ENCODE results near the gene HOXC6. TPM values are rescaled to one million over a fixed set of nuclear protein-coding genes. Genes with fewer than 3 reads are reported as not detected.

Gene HOXC6
- polyA plus RNA-seq, 4 donors: 1.5 to 10.4 (median 1.9) TPM; not detected in 1

GRCh38 chr12:53999559-54000115 is 28.6 kb upstream of the HOXC6 start:
- no peak for FAIRE-seq
- DNase-seq: peak in 1 of 2 donors; percentile 45
- WGBS, 3 donors: 4 to 5% (median 4%) methylated on average over 35 of the region's 35 CpGs

DNA sequence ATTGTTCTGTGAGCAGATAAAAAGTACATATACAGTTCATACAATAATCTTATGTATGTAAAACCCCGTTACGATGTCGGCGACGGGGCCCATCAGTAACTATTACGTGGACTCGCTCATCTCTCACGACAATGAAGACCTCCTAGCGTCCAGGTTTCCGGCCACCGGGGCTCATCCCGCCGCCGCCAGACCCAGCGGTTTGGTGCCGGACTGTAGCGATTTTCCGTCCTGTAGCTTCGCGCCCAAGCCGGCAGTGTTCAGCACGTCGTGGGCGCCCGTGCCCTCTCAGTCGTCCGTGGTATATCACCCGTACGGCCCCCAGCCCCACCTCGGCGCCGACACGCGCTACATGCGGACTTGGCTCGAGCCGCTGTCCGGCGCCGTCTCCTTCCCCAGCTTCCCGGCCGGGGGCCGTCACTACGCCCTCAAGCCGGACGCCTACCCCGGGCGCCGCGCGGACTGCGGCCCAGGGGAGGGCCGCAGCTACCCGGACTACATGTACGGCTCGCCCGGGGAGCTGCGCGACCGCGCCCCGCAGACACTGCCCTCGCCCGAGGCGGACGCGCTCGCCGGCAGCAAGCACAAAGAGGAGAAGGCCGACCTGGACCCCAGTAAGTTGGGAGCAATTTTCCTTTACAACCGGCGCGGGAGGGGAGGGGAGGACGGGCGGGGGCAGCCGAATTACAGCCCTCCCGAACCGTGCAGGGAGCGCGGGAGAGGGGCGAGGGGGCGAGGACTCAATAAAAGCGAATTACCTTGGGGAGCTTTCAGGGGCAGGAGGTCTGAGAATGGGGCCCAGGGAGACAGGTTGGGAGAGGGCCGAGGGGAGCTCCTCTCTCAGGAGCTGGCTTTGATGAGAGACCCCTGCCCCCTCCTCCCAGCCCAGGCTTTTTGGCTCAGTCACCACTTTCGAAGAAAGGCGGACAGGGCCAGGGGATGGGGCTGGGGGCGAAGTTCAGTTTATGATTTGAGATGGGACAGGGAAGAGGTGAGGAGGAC is 27.8 kb upstream of the HOXC6 start, which contains the start of gene HOXC9:
TSS of gene HOXC9 (plus strand) at position 46 of the 999 bp plus-strand sequence. CDS start at position 74, 28 bp downstream.
- peaks cover 0 to 3% of the 10 kb centered on the region in 2 donors for H3K9me3 ChIP-seq (ENCODE audit: control insufficient read depth in 2 of 2, insufficient read depth in 1 of 2, low read depth in 1 of 2, low read length in 1 of 2)
- no peaks in the 10 kb centered on the region for H3K36me3 ChIP-seq (ENCODE audit: control insufficient read depth in 3 of 3, insufficient read depth in 2 of 3, low read depth in 1 of 3, low read length in 3 of 3)
- H3K4me1 ChIP-seq (ENCODE audit: control insufficient read depth in 3 of 3, insufficient read depth in 2 of 3, low read depth in 1 of 3, low read length in 2 of 3): peaks cover 0 to 16% (median 0%) of the 10 kb centered on the region in 3 donors
- FAIRE-seq (no peak), DNase-seq (no peak)
- peak within 1 kb of the TSS in 2 of 3 donors; percentile 4 to 30 for H3K4me3 ChIP-seq (ENCODE audit: low read depth in 1 of 3, low read length in 3 of 3)
- 3 to 5% (median 4%) methylated on average over 86 to 87 of the region's 87 CpGs for WGBS, 3 donors
- no peak within 1 kb of the TSS for H3K27ac ChIP-seq (ENCODE audit: low read depth in 1 of 3, low read length in 2 of 3)
- peaks cover 0 to 100% (median 81%) of the 10 kb centered on the region in 3 donors for H3K27me3 ChIP-seq (ENCODE audit: control insufficient read depth in 3 of 3, insufficient read depth in 3 of 3, low read length in 3 of 3)

More at GRCh38 chr12:53999559-54000115, 28.6 kb upstream of the HOXC6 start:
- H3K4me1 ChIP-seq (ENCODE audit: control insufficient read depth in 3 of 3, insufficient read depth in 2 of 3, low read depth in 1 of 3, low read length in 2 of 3): peaks cover under 1 to 23% (median 2%) of the 10 kb centered on the region in 3 donors
- H3K9me3 ChIP-seq (ENCODE audit: control insufficient read depth in 2 of 2, insufficient read depth in 1 of 2, low read depth in 1 of 2, low read length in 1 of 2): peaks cover 0 to 3% of the 10 kb centered on the region in 2 donors
- H3K27ac ChIP-seq (ENCODE audit: low read depth in 1 of 3, low read length in 2 of 3): no peak overlapping the region
- H3K4me3 ChIP-seq (ENCODE audit: low read depth in 1 of 3, low read length in 3 of 3): peak overlapping the region in 1 of 3 donors; percentile 30
- no peaks in the 10 kb centered on the region for H3K36me3 ChIP-seq (ENCODE audit: control insufficient read depth in 3 of 3, insufficient read depth in 2 of 3, low read depth in 1 of 3, low read length in 3 of 3)
- peaks cover 0 to 100% (median 78%) of the 10 kb centered on the region in 3 donors for H3K27me3 ChIP-seq (ENCODE audit: control insufficient read depth in 3 of 3, insufficient read depth in 3 of 3, low read length in 3 of 3)

DNA sequence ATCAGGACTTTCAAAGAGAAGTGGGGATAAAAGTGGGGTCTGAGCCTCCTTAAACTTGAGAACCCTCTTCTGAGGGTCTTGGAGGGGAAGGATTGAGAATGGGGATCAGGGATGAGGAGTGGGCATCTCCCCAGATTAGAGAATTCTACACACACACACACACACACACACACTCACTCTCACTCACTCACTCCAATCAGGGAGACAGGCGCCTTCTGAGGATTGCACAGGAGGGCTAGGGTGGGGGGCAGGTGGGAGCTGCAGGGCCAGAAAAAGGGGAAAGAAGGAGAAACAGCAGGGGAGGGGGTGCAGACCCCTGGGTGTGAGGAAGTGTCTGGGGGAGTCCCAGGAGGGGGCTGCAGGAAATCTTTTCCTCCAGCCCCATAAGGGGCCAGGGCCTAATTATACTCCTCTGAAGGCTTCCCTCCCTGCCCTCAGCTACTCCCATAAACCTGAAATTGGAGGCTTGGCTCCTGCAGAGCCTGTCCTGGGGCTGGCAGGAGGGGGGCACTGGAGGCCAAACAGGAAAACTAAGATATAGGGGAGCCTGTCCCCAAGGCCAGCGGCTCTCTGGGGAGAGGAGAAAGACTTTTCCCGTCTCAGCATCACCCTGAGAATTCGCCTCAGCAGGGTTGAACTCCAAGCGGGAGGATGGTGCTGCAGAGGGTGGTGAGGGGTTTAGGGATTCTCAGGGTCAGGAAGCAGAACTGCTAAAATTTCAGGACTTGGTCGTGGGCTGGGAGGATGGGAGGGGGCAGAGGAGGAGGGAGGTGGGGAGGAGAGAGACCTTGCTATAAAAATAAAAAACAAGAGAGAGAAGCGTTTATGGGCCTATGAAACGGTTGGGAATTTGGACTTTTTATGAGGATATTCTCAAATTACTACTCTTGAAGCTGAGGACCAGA is 26.7 kb upstream of the HOXC6 start:
- H3K36me3 ChIP-seq (ENCODE audit: control insufficient read depth in 3 of 3, insufficient read depth in 2 of 3, low read depth in 1 of 3, low read length in 3 of 3): no peaks in the 10 kb centered on the region
- WGBS, 3 donors: 11 to 22% (median 18%) methylated on average over 8 of the region's 8 CpGs

GRCh38 chr12:54002278-54002914 is 25.8 kb upstream of the HOXC6 start:
- Histone ChIP-seq H3K4me1 (ENCODE audit: control insufficient read depth in 3 of 3, insufficient read depth in 2 of 3, low read depth in 1 of 3, low read length in 2 of 3) (peaks cover 0 to 24% (median 0%) of the 10 kb centered on the region in 3 donors), H3K4me3 (ENCODE audit: low read depth in 1 of 3, low read length in 3 of 3) (no peak overlapping the region), H3K27me3 (ENCODE audit: control insufficient read depth in 3 of 3, insufficient read depth in 3 of 3, low read length in 3 of 3) (peaks cover 0 to 100% (median 82%) of the 10 kb centered on the region in 3 donors), H3K9me3 (ENCODE audit: control insufficient read depth in 2 of 2, insufficient read depth in 1 of 2, low read depth in 1 of 2, low read length in 1 of 2) (peaks cover 0 to 2% of the 10 kb centered on the region in 2 donors), H3K27ac (ENCODE audit: low read depth in 1 of 3, low read length in 2 of 3) (no peak overlapping the region), H3K36me3 (ENCODE audit: control insufficient read depth in 3 of 3, insufficient read depth in 2 of 3, low read depth in 1 of 3, low read length in 3 of 3) (no peaks in the 10 kb centered on the region)
- no peak for DNase-seq
- 16 to 18% (median 18%) methylated on average over 19 of the region's 19 CpGs for WGBS, 3 donors
- no peak for FAIRE-seq

More for the DNA sequence above, 26.7 kb upstream of the HOXC6 start:
- peaks cover 0 to 18% (median 0%) of the 10 kb centered on the region in 3 donors for H3K4me1 ChIP-seq (ENCODE audit: control insufficient read depth in 3 of 3, insufficient read depth in 2 of 3, low read depth in 1 of 3, low read length in 2 of 3)
- no peak overlapping the region for H3K4me3 ChIP-seq (ENCODE audit: low read depth in 1 of 3, low read length in 3 of 3)
- H3K9me3 ChIP-seq (ENCODE audit: control insufficient read depth in 2 of 2, insufficient read depth in 1 of 2, low read depth in 1 of 2, low read length in 1 of 2): peaks cover 0 to 2% of the 10 kb centered on the region in 2 donors
- no peak for FAIRE-seq
- DNase-seq: no peak
- H3K27ac ChIP-seq (ENCODE audit: low read depth in 1 of 3, low read length in 2 of 3): no peak overlapping the region
- H3K27me3 ChIP-seq (ENCODE audit: control insufficient read depth in 3 of 3, insufficient read depth in 3 of 3, low read length in 3 of 3): peaks cover 0 to 100% (median 82%) of the 10 kb centered on the region in 3 donors

GRCh38 chr12:54002915-54003389 is 25.3 kb upstream of the HOXC6 start:
- FAIRE-seq: no peak
- DNase-seq: no peak
- 15 to 28% (median 27%) methylated on average over 18 to 19 of the region's 19 CpGs for WGBS, 3 donors
- no peak overlapping the region for H3K27ac ChIP-seq (ENCODE audit: low read depth in 1 of 3, low read length in 2 of 3)
- H3K4me3 ChIP-seq (ENCODE audit: low read depth in 1 of 3, low read length in 3 of 3): no peak overlapping the region
- peaks cover 0 to 100% (median 81%) of the 10 kb centered on the region in 3 donors for H3K27me3 ChIP-seq (ENCODE audit: control insufficient read depth in 3 of 3, insufficient read depth in 3 of 3, low read length in 3 of 3)
- H3K36me3 ChIP-seq (ENCODE audit: control insufficient read depth in 3 of 3, insufficient read depth in 2 of 3, low read depth in 1 of 3, low read length in 3 of 3): no peaks in the 10 kb centered on the region
- H3K9me3 ChIP-seq (ENCODE audit: control insufficient read depth in 2 of 2, insufficient read depth in 1 of 2, low read depth in 1 of 2, low read length in 1 of 2): peaks cover 0 to 2% of the 10 kb centered on the region in 2 donors
- peaks cover 0 to 24% (median 0%) of the 10 kb centered on the region in 3 donors for H3K4me1 ChIP-seq (ENCODE audit: control insufficient read depth in 3 of 3, insufficient read depth in 2 of 3, low read depth in 1 of 3, low read length in 2 of 3)

DNA sequence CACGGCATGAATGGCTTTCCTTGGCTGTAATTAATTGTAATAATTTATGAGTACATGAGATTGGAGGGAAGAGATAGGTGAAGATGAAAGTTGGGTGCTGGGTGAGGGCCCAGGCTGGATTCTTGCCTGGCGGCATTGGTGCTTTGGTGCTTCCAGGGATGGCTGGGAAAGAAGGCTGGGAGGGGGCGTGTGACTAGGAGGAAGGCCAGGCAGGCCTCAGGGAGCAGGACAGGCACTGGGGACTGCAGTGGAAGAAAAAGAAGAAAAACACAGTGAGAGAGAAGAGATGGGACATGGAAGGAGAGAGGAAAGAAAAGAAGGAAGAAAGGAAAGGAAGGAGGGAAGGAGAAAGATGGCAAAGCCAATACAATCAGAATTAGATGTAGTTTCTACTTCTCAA is 24.6 kb upstream of the HOXC6 start:
- peaks cover 0 to 2% of the 10 kb centered on the region in 2 donors for H3K9me3 ChIP-seq (ENCODE audit: control insufficient read depth in 2 of 2, insufficient read depth in 1 of 2, low read depth in 1 of 2, low read length in 1 of 2)
- WGBS, 3 donors: 14 to 40% (median 28%) methylated on average over 3 of the region's 3 CpGs

GRCh38 chr12:54004063-54004840 is 24.0 kb upstream of the HOXC6 start:
- Histone ChIP-seq H3K4me1 (ENCODE audit: control insufficient read depth in 3 of 3, insufficient read depth in 2 of 3, low read depth in 1 of 3, low read length in 2 of 3) (peaks cover 0 to 26% (median 0%) of the 10 kb centered on the region in 3 donors), H3K36me3 (ENCODE audit: control insufficient read depth in 3 of 3, insufficient read depth in 2 of 3, low read depth in 1 of 3, low read length in 3 of 3) (no peaks in the 10 kb centered on the region), H3K27ac (ENCODE audit: low read depth in 1 of 3, low read length in 2 of 3) (no peak overlapping the region), H3K27me3 (ENCODE audit: control insufficient read depth in 3 of 3, insufficient read depth in 3 of 3, low read length in 3 of 3) (peaks cover 0 to 99% (median 78%) of the 10 kb centered on the region in 3 donors), H3K4me3 (ENCODE audit: low read depth in 1 of 3, low read length in 3 of 3) (no peak overlapping the region), H3K9me3 (ENCODE audit: control insufficient read depth in 2 of 2, insufficient read depth in 1 of 2, low read depth in 1 of 2, low read length in 1 of 2) (peaks cover 0 to 2% of the 10 kb centered on the region in 2 donors)
- DNase-seq (no peak), FAIRE-seq (no peak)
- 19 to 23% (median 23%) methylated on average over 20 of the region's 20 CpGs for WGBS, 3 donors

More for the DNA sequence above, 24.6 kb upstream of the HOXC6 start:
- Histone ChIP-seq H3K27ac (ENCODE audit: low read depth in 1 of 3, low read length in 2 of 3) (no peak overlapping the region), H3K4me1 (ENCODE audit: control insufficient read depth in 3 of 3, insufficient read depth in 2 of 3, low read depth in 1 of 3, low read length in 2 of 3) (peaks cover 0 to 24% (median 0%) of the 10 kb centered on the region in 3 donors), H3K36me3 (ENCODE audit: control insufficient read depth in 3 of 3, insufficient read depth in 2 of 3, low read depth in 1 of 3, low read length in 3 of 3) (no peaks in the 10 kb centered on the region), H3K27me3 (ENCODE audit: control insufficient read depth in 3 of 3, insufficient read depth in 3 of 3, low read length in 3 of 3) (peaks cover 0 to 100% (median 79%) of the 10 kb centered on the region in 3 donors), H3K4me3 (ENCODE audit: low read depth in 1 of 3, low read length in 3 of 3) (no peak overlapping the region)
- DNase-seq: no peak
- no peak for FAIRE-seq
